Karpas-422 (cell line): ENCODE results near the gene SKAP1. TPM values are rescaled to one million over a fixed set of nuclear protein-coding genes. Genes with fewer than 3 reads are reported as not detected.
"Not testable (repeated sequence)": the region's sequence is repeated elsewhere in the genome, so short reads cannot be mapped to it uniquely, and the experiment has no call there.

Experiments
- DNase-seq: peaks from one replicate; pipeline ENCODE4 v3.0.0-alpha.2; 2015
- H2AFZ ChIP-seq: fragments of 200-600 bp; sonication (generic); 2 replicates; pipeline ENCODE4 v1.6.1; 2014; ENCODE audit warnings: antibody characterized with exemption, low read length, mixed read lengths
- H3K27ac ChIP-seq: fragments of 200-600 bp; sonication (generic); 2 replicates; pipeline ENCODE4 v1.5.1; 2014; ENCODE audit warnings: mild to moderate bottlenecking, low read length, moderate library complexity
- H3K27me3 ChIP-seq: fragments of 200-600 bp; sonication (generic); 2 replicates; pipeline ENCODE4 v1.6.1; 2014; ENCODE audit warnings: low read length, mixed read lengths
- H3K36me3 ChIP-seq: fragments of 200-600 bp; sonication (generic); 2 replicates; pipeline ENCODE4 v1.6.1; 2014; ENCODE audit warnings: low read length, mixed read lengths; ENCODE audit not compliant: insufficient read depth
- H3K4me1 ChIP-seq: fragments of 200-600 bp; sonication (generic); 2 replicates; pipeline ENCODE4 v1.6.1; 2014; ENCODE audit warnings: mild to moderate bottlenecking, low read length, mixed read lengths
- H3K4me2 ChIP-seq: fragments of 200-600 bp; sonication (generic); 2 replicates; pipeline ENCODE4 v1.6.1; 2014; ENCODE audit warnings: low read length, low read depth, mild to moderate bottlenecking; ENCODE audit not compliant: poor library complexity, severe bottlenecking
- H3K4me3 ChIP-seq: fragments of 200-600 bp; sonication (generic); 2 replicates; pipeline ENCODE4 v1.5.1; 2014; ENCODE audit warnings: mild to moderate bottlenecking, antibody characterized with exemption, low read length, mixed read lengths
- H3K79me2 ChIP-seq: fragments of 200-600 bp; sonication (generic); 2 replicates; pipeline ENCODE4 v1.6.1; 2014; ENCODE audit warnings: mild to moderate bottlenecking, low read length, mixed read lengths
- H3K9ac ChIP-seq: fragments of 200-600 bp; sonication (generic); 2 replicates; pipeline ENCODE4 v1.6.0; 2014; ENCODE audit warnings: low read length
- H3K9me2 ChIP-seq: fragments of 200-600 bp; sonication (generic), shearing (Covaris generic); replicated peaks from 2 replicates; pipeline ENCODE4 v1.6.0; 2014; ENCODE audit warnings: mild to moderate bottlenecking, low read length, moderate library complexity; ENCODE audit not compliant: insufficient read depth
- H3K9me3 ChIP-seq: fragments of 300-700, 200-600 bp; sonication (generic); 2 replicates; pipeline ENCODE4 v1.6.1; 2014; ENCODE audit warnings: low read length, mixed read lengths
- H4K20me1 ChIP-seq: fragments of 200-600 bp; sonication (generic); 2 replicates; pipeline ENCODE4 v1.6.1; 2014; ENCODE audit warnings: mild to moderate bottlenecking, antibody characterized with exemption, low read length, low read depth; ENCODE audit not compliant: insufficient read depth
- total RNA-seq: library from RNA; depleted of rRNA; stranded (reverse); fragments of >200 nt; shearing (Covaris generic); gene quantifications from 2 replicates; pipeline ENCODE4 v1.2.3, GENCODE V29; 2014; ENCODE audit warnings: low replicate concordance

SKAP1 gene
- total RNA-seq, 1 experiment from 2014 or later, result 1.2 TPM

GRCh38 chr17:48413613-48414405 lies 16.2 kb downstream of the SKAP1 start:
- Histone ChIP-seq H3K79me2 (no peaks in the 10 kb centered on the region), H3K9ac (no peak overlapping the region), H3K36me3 (no peaks in the 10 kb centered on the region), H3K9me3 (no peaks in the 10 kb centered on the region), H3K4me1 (no peaks in the 10 kb centered on the region), H2AFZ (no peak overlapping the region), H4K20me1 (no peaks in the 10 kb centered on the region), H3K9me2 (no peaks in the 10 kb centered on the region), H3K4me3 (no peak overlapping the region), H3K4me2 (no peak overlapping the region), H3K27me3 (no peaks in the 10 kb centered on the region), H3K27ac (no peak overlapping the region)
- no peak for DNase-seq

- no peak overlapping the region for H3K27ac ChIP-seq
- H2AFZ ChIP-seq, result no peak overlapping the region
- no peaks in the 10 kb centered on the region for H3K9me2 ChIP-seq
- H3K4me3 ChIP-seq, result no peak overlapping the region
- no peaks in the 10 kb centered on the region for H3K27me3 ChIP-seq
- H3K36me3 ChIP-seq, result no peaks in the 10 kb centered on the region
- H4K20me1 ChIP-seq, result no peaks in the 10 kb centered on the region
- H3K9ac ChIP-seq, result no peak overlapping the region
- no peaks in the 10 kb centered on the region for H3K9me3 ChIP-seq
- no peak for DNase-seq
- H3K79me2 ChIP-seq, result no peaks in the 10 kb centered on the region
- no peaks in the 10 kb centered on the region for H3K4me1 ChIP-seq
- no peak overlapping the region for H3K4me2 ChIP-seq
These were observed 17.2 kb downstream of the SKAP1 start for GRCh38 chr17:48412841-48413240.

GRCh38 chr17:48410821-48411220 lies 19.2 kb downstream of the SKAP1 start:
- DNase-seq, H3K36me3 ChIP-seq, H3K4me2 ChIP-seq, H3K79me2 ChIP-seq, H3K4me3 ChIP-seq, H3K4me1 ChIP-seq, H4K20me1 ChIP-seq, H3K27me3 ChIP-seq, H2AFZ ChIP-seq, H3K9me3 ChIP-seq, H3K9ac ChIP-seq, H3K9me2 ChIP-seq, H3K27ac ChIP-seq: not testable (repeated sequence)

- Histone ChIP-seq H3K9ac (no peak overlapping the region), H3K4me1 (no peaks in the 10 kb centered on the region), H3K9me2 (no peaks in the 10 kb centered on the region), H4K20me1 (no peaks in the 10 kb centered on the region), H3K27ac (no peak overlapping the region), H3K36me3 (no peaks in the 10 kb centered on the region), H3K79me2 (no peaks in the 10 kb centered on the region), H3K4me3 (no peak overlapping the region), H3K9me3 (no peaks in the 10 kb centered on the region), H3K27me3 (no peaks in the 10 kb centered on the region), H3K4me2 (no peak overlapping the region), H2AFZ (no peak overlapping the region)
- DNase-seq, result no peak
These were observed 20.4 kb downstream of the SKAP1 start for GRCh38 chr17:48409607-48410006.

GRCh38 chr17:48406936-48407567 lies 23.0 kb downstream of the SKAP1 start:
- H3K27ac ChIP-seq, result no peak overlapping the region

GRCh38 chr17:48394821-48395220 lies 35.2 kb downstream of the SKAP1 start:
- Histone ChIP-seq H3K27ac (no peak overlapping the region), H3K4me2 (no peak overlapping the region), H4K20me1 (no peaks in the 10 kb centered on the region), H3K27me3 (no peaks in the 10 kb centered on the region), H3K4me1 (no peaks in the 10 kb centered on the region), H3K9me2 (no peaks in the 10 kb centered on the region), H3K36me3 (no peaks in the 10 kb centered on the region), H3K9ac (no peak overlapping the region), H3K4me3 (no peak overlapping the region), H3K9me3 (no peaks in the 10 kb centered on the region), H3K79me2 (no peaks in the 10 kb centered on the region), H2AFZ (no peak overlapping the region)
- DNase-seq, result no peak

More at GRCh38 chr17:48406936-48407567, 23.0 kb downstream of the SKAP1 start:
- Histone ChIP-seq H2AFZ (no peak overlapping the region), H4K20me1 (no peaks in the 10 kb centered on the region), H3K4me1 (no peaks in the 10 kb centered on the region), H3K27me3 (no peaks in the 10 kb centered on the region), H3K9me2 (no peaks in the 10 kb centered on the region), H3K36me3 (no peaks in the 10 kb centered on the region), H3K9ac (no peak overlapping the region), H3K4me2 (no peak overlapping the region), H3K4me3 (no peak overlapping the region), H3K79me2 (no peaks in the 10 kb centered on the region), H3K9me3 (no peaks in the 10 kb centered on the region)
- no peak for DNase-seq

- Histone ChIP-seq H3K79me2 (no peaks in the 10 kb centered on the region), H3K9me2 (no peaks in the 10 kb centered on the region)
These were observed 36.7 kb downstream of the SKAP1 start for GRCh38 chr17:48393283-48393682.

GRCh38 chr17:48392857-48393256 lies 37.2 kb downstream of the SKAP1 start:
- no peaks in the 10 kb centered on the region for H3K9me3 ChIP-seq
- no peaks in the 10 kb centered on the region for H4K20me1 ChIP-seq
- H3K27me3 ChIP-seq, result no peaks in the 10 kb centered on the region
- no peaks in the 10 kb centered on the region for H3K36me3 ChIP-seq
- no peak overlapping the region for H3K4me3 ChIP-seq
- no peak overlapping the region for H3K9ac ChIP-seq
- H3K4me2 ChIP-seq, result no peak overlapping the region
- H2AFZ ChIP-seq, result no peak overlapping the region
- H3K9me2 ChIP-seq, result no peaks in the 10 kb centered on the region
- H3K27ac ChIP-seq, result no peak overlapping the region
- no peaks in the 10 kb centered on the region for H3K79me2 ChIP-seq
- no peaks in the 10 kb centered on the region for H3K4me1 ChIP-seq
- DNase-seq, result no peak

More at GRCh38 chr17:48393283-48393682, 36.7 kb downstream of the SKAP1 start:
- no peaks in the 10 kb centered on the region for H3K9me3 ChIP-seq
- H3K27ac ChIP-seq, result no peak overlapping the region
- H3K4me2 ChIP-seq, result no peak overlapping the region
- DNase-seq, result no peak
- H3K9ac ChIP-seq, result no peak overlapping the region
- no peak overlapping the region for H2AFZ ChIP-seq
- no peaks in the 10 kb centered on the region for H3K36me3 ChIP-seq
- no peak overlapping the region for H3K4me3 ChIP-seq
- H3K27me3 ChIP-seq, result no peaks in the 10 kb centered on the region
- no peaks in the 10 kb centered on the region for H3K4me1 ChIP-seq
- no peaks in the 10 kb centered on the region for H4K20me1 ChIP-seq
